ENCODE measurements around the gene CHAD.
A peak's percentile ranks its signal among the peaks of the same experiment; 100 is the strongest.
"Not testable (repeated sequence)": the region's sequence is repeated elsewhere in the genome, so short reads cannot be mapped to it uniquely, and the experiment has no call there.

CHAD gene

GRCh38 chr17:50493744-50494143 is 25.1 kb upstream of the CHAD start:
- no peak for DNase-seq

- no peak for DNase-seq
These were observed 23.5 kb upstream of the CHAD start for GRCh38 chr17:50492214-50492613.

GRCh38 chr17:50491505-50491904 is 22.8 kb upstream of the CHAD start:
- no peak for DNase-seq

GRCh38 chr17:50488880-50489279 is 20.2 kb upstream of the CHAD start:
- DNase-seq, result no peak

- no peak for DNase-seq
These were observed 18.8 kb upstream of the CHAD start for GRCh38 chr17:50487213-50488096.

GRCh38 chr17:50484386-50485155 is 15.9 kb upstream of the CHAD start:
- DNase-seq, result no peak

GRCh38 chr17:50483266-50483665 is 14.6 kb upstream of the CHAD start:
- DNase-seq, result no peak

- DNase-seq, result peak; percentile 52
These were observed 13.8 kb upstream of the CHAD start for GRCh38 chr17:50482516-50482915.

- DNase-seq, result no peak
These were observed 13.4 kb upstream of the CHAD start for GRCh38 chr17:50482110-50482509.

- no peak for DNase-seq
These were observed 13.0 kb upstream of the CHAD start for GRCh38 chr17:50481648-50482047.

- no peak for DNase-seq
These were observed 12.3 kb upstream of the CHAD start for GRCh38 chr17:50480854-50481490.

GRCh38 chr17:50480142-50480764 is 11.6 kb upstream of the CHAD start:
- no peak for DNase-seq

- peak; percentile 30 for DNase-seq
These were observed 11.0 kb upstream of the CHAD start for GRCh38 chr17:50479522-50480141.

GRCh38 chr17:50478391-50479381 is 10.0 kb upstream of the CHAD start, which contains the start of gene RSAD1:
Gene RSAD1 (plus strand): TSS chr17:50478860. CDS start chr17:50478885, 25 bp downstream.
- DNase-seq, result peak; percentile 70

- no peak for DNase-seq
These were observed 9.3 kb upstream of the CHAD start for GRCh38 chr17:50477976-50478375.

- no peak for DNase-seq
These were observed 8.1 kb upstream of the CHAD start for GRCh38 chr17:50476545-50477315.

- DNase-seq, result not testable (repeated sequence)
These were observed 7.3 kb upstream of the CHAD start for GRCh38 chr17:50475775-50476544.

GRCh38 chr17:50475362-50475761 is 6.7 kb upstream of the CHAD start:
- DNase-seq, result no peak

- DNase-seq, result no peak
These were observed 5.8 kb upstream of the CHAD start for GRCh38 chr17:50474523-50474922.

- DNase-seq, result no peak
These were observed 5.2 kb upstream of the CHAD start for GRCh38 chr17:50473901-50474300.

All from GOT3 (cell line).